K562 (cell line): ENCODE results near the gene ADNP. TPM values are rescaled to one million over a fixed set of nuclear protein-coding genes. Genes with fewer than 3 reads are reported as not detected.

Source experiments
- ATF1 ChIP-seq, 2 experiments: fragments of 450-650 bp in 1 of 2; IDR thresholded peaks; 2 replicates each; pipeline ENCODE4 v1.6.1; 2016; ENCODE audit warnings: missing compliant biosample characterization in 1 of 2, missing genetic modification characterization in 1 of 2
- CREB3L1 ChIP-seq: fragments of 450-650 bp; IDR thresholded peaks from 2 replicates; pipeline ENCODE4 v1.6.1; 2014; ENCODE audit warnings: low read depth, mild to moderate bottlenecking, moderate library complexity, borderline replicate concordance
- ETS2 ChIP-seq: IDR thresholded peaks from 2 replicates; pipeline ENCODE4 v1.6.1; 2016; ENCODE audit warnings: borderline replicate concordance, missing genetic modification characterization, mild to moderate bottlenecking, moderate library complexity, missing compliant biosample characterization; ENCODE audit not compliant: poor library complexity, severe bottlenecking
- GABPA ChIP-seq: fragments of 200-800 bp; sonication (Bioruptor generic); conservative IDR thresholded peaks from 2 replicates; pipeline ENCODE4 v1.6.1; 2016; ENCODE audit warnings: low read depth, missing genetic modification characterization, missing compliant biosample characterization
- GTF2E2 ChIP-seq: fragments of 200-800 bp; sonication (Bioruptor generic); IDR thresholded peaks from 2 replicates; pipeline ENCODE4 v1.6.1; 2016; ENCODE audit warnings: missing genetic modification characterization, missing compliant biosample characterization
- IRF9 ChIP-seq: fragments of 450-650 bp; IDR thresholded peaks from 2 replicates; pipeline ENCODE4 v1.6.1; 2016; ENCODE audit warnings: missing biosample characterization, missing genetic modification characterization
- NRF1 ChIP-seq, 2 experiments: fragments of 450-650 bp; IDR thresholded peaks in 1 of 2; conservative IDR thresholded peaks in 1 of 2; 2 replicates each; pipeline ENCODE4 v1.6.1; 2014; ENCODE audit warnings: mild to moderate bottlenecking in 2 of 2
- PML ChIP-seq: IDR thresholded peaks from 2 replicates; pipeline ENCODE4 v1.6.1; 2012; ENCODE audit warnings: low read length, inconsistent platforms
- TAF7 ChIP-seq: fragments of 450-650 bp; IDR thresholded peaks from 2 replicates; pipeline ENCODE4 v1.6.1; 2016; ENCODE audit warnings: missing genetic modification characterization, missing compliant biosample characterization
- TEAD1 ChIP-seq, 2 experiments: fragments of 450-650 bp in 1 of 2; sonication (generic) in 1 of 2; formaldehyde crosslinking; IDR thresholded peaks; 2 replicates each; pipeline versions ENCODE4 v1.4.0 to v1.8.0; 2020 to 2022; ENCODE audit warnings: mild to moderate bottlenecking in 2 of 2, missing genetic modification reagents in 1 of 2
- ZFP30 ChIP-seq: fragments of 250-450 bp; sonication (Bioruptor Pico); IDR thresholded peaks from 2 replicates; pipeline ENCODE4 v1.8.0; 2022; ENCODE audit warnings: moderate library complexity, mild to moderate bottlenecking, inconsistent platforms, borderline replicate concordance
- ZNF740 ChIP-seq, 3 experiments: fragments of 200-800 bp in 1 of 3; sonication (Bioruptor generic) in 1 of 3; sonication (generic) in 1 of 3; formaldehyde crosslinking in 1 of 3; IDR thresholded peaks; 2 replicates each; pipeline versions ENCODE4 v1.6.1 to v1.8.0; 2016 to 2022; ENCODE audit warnings: mild to moderate bottlenecking in 2 of 3, missing compliant biosample characterization in 2 of 3, missing genetic modification characterization in 2 of 3, missing genetic modification reagents in 1 of 3
- polyA plus RNA-seq, 8 experiments: library from polyadenylated mRNA; depleted of rRNA in 4 of 8; stranded (reverse) in 5 of 8; unstranded in 3 of 8; fragments of >200 nt; fragmentation: Nextera tagmentation in 2 of 8; fragmentation: Illumina TruSeq in 1 of 8; extraction: Ambion mirVana in 2 of 8; extraction: Trizol in 1 of 8; gene quantifications; 2 replicates each; pipeline versions ENCODE4 v1.2.1 to v1.2.3, GENCODE V29; 2011 to 2014; ENCODE audit warnings: inconsistent platforms in 1 of 8, missing spikeins in 1 of 8
- total RNA-seq, 7 experiments: library from RNA; depleted of rRNA in 6 of 7; stranded (reverse); fragments of >200 nt in 6 of 7; fragmentation: Illumina TruSeq in 2 of 7; extraction: Trizol in 2 of 7; gene quantifications; 2 replicates each; pipeline versions ENCODE4 v1.2.1 to v1.2.3, GENCODE V29; 2011 to 2021; ENCODE audit warnings: low replicate concordance in 1 of 7
- TF ChIP-seq, protein P1 (sequence below): sonication (generic); formaldehyde crosslinking; IDR thresholded peaks from 2 replicates; pipeline ENCODE4 v1.8.0; 2022; ENCODE audit warnings: missing genetic modification reagents, mild to moderate bottlenecking, moderate library complexity, borderline replicate concordance
- TF ChIP-seq, protein P2 (sequence below): fragments of 200-800 bp; sonication (Bioruptor generic); IDR thresholded peaks from 2 replicates; pipeline ENCODE4 v1.6.1; 2017; ENCODE audit warnings: missing genetic modification characterization, missing compliant biosample characterization
- TF ChIP-seq, protein P3 (sequence below): sonication (generic); formaldehyde crosslinking; IDR thresholded peaks from 2 replicates; pipeline ENCODE4 v1.8.0; 2022; ENCODE audit warnings: missing genetic modification reagents, mild to moderate bottlenecking, borderline replicate concordance

Gene ADNP
- total and polyA plus RNA-seq, 9 of the 15 experiments (the other 6 are each of a cell fraction or from before 2014, with no cell fraction given): 17.8 to 59.9 (median 25.3) TPM

DNA sequence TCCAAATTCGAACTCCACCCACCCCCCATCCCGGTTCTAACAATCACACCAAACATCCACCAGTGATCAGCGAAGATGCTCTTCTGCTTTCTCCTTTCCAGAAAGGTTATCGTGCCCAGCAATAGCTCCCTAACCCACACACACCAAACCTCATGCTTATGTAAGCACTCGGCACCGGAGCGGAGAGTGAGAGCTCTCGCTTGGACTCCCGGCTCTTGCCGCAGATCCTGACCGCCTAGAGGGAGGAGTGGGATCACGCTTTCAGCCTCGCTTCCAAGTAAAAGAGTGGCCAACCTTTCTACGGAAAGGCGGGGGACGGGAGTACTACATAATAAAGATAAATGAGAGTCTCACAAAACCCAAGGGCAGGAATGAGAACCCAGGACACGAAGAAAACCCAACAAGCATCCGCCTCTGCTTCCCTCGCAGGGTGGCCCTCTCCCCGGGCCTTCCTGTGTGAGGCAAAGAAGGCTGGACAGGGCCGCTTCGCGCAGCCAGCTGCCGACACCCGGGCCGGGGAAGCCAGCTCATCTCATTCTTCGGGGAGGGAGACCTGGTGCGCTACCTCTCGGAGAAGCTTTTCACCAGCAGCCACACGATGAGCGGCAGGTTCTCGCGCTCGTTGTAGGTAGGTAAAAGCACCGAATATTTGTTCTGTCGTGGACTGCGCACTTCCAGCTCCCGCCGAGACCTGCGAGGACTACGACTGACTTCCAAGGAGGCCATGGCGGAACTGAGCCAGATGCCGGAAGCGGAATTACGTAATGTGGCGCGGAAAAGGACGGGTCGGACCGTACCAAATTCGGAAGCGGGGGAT is 26.8 kb upstream of the ADNP start, which contains the start of gene DPM1 (continued):
- TF ChIP-seq, protein P1, sequence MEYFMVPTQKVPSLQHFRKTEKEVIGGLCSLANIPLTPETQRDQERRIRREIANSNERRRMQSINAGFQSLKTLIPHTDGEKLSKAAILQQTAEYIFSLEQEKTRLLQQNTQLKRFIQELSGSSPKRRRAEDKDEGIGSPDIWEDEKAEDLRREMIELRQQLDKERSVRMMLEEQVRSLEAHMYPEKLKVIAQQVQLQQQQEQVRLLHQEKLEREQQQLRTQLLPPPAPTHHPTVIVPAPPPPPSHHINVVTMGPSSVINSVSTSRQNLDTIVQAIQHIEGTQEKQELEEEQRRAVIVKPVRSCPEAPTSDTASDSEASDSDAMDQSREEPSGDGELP (CRISPR knock-in tag): peak; percentile 74
- TF ChIP-seq GTF2E2 (peak; percentile 98), GABPA (no peak), IRF9 (tag) (0 out of 2 replicates have a peak, but pooled peaks have one; percentile 12), PML (peak; percentile 87; the same call in 1 of the 2 replicates), CREB3L1 (0 out of 2 replicates have a peak, but pooled peaks have one; percentile 26), TEAD1 (CRISPR knock-in tag; IDR thresholded peaks at IDR 0.05) (peak in 1 of 2 experiments; percentile 83; a peak in 2 of 4 replicates), ETS2 (no peak), TAF7 (tag) (peak; percentile 99), NRF1 (conservative IDR thresholded peaks at IDR 0.05 in 1 of 2, IDR thresholded peaks at IDR 0.05 in 1 of 2) (peak in 1 of 2 experiments; percentile 8; a peak in 1 of 4 replicates), ZNF740 (CRISPR knock-in tag; IDR thresholded peaks at IDR 0.05) (peak; percentile 72), ZNF740 (tag; IDR thresholded peaks at IDR 0.05) (no peak), ATF1 (CRISPR knock-in tag; IDR thresholded peaks at IDR 0.05) (no peak), ATF1 (tag; IDR thresholded peaks at IDR 0.05) (peak; percentile 98), ZFP30 (CRISPR knock-in tag) (no peak)
- TF ChIP-seq, protein P2, sequence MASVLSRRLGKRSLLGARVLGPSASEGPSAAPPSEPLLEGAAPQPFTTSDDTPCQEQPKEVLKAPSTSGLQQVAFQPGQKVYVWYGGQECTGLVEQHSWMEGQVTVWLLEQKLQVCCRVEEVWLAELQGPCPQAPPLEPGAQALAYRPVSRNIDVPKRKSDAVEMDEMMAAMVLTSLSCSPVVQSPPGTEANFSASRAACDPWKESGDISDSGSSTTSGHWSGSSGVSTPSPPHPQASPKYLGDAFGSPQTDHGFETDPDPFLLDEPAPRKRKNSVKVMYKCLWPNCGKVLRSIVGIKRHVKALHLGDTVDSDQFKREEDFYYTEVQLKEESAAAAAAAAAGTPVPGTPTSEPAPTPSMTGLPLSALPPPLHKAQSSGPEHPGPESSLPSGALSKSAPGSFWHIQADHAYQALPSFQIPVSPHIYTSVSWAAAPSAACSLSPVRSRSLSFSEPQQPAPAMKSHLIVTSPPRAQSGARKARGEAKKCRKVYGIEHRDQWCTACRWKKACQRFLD (CRISPR knock-in tag): peak; percentile 27; the same call in 1 of the 2 replicates
- TF ChIP-seq, protein P3, sequence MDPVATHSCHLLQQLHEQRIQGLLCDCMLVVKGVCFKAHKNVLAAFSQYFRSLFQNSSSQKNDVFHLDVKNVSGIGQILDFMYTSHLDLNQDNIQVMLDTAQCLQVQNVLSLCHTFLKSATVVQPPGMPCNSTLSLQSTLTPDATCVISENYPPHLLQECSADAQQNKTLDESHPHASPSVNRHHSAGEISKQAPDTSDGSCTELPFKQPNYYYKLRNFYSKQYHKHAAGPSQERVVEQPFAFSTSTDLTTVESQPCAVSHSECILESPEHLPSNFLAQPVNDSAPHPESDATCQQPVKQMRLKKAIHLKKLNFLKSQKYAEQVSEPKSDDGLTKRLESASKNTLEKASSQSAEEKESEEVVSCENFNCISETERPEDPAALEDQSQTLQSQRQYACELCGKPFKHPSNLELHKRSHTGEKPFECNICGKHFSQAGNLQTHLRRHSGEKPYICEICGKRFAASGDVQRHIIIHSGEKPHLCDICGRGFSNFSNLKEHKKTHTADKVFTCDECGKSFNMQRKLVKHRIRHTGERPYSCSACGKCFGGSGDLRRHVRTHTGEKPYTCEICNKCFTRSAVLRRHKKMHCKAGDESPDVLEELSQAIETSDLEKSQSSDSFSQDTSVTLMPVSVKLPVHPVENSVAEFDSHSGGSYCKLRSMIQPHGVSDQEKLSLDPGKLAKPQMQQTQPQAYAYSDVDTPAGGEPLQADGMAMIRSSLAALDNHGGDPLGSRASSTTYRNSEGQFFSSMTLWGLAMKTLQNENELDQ: peak; percentile 64; the same call in 1 of the 2 replicates
